Neuronal stem cell (in vitro differentiated cells): Measurements from ENCODE around the gene CXCR6.

Experiments used
- DNase-seq: peaks from one replicate; pipeline ENCODE4 v3.0.0-alpha.2; 2013; ENCODE audit warnings: low spot score
- H2AFZ ChIP-seq: one replicate; pipeline ENCODE4 v1.6.1; 2013; ENCODE audit warnings: mild to moderate bottlenecking, low read length, inconsistent platforms
- H2AK5ac ChIP-seq: 2 replicates; pipeline ENCODE4 v1.6.1; 2013; ENCODE audit warnings: low read depth, mild to moderate bottlenecking, inconsistent platforms, low read length, moderate library complexity, mixed read lengths
- H2BK120ac ChIP-seq: 2 replicates; pipeline ENCODE4 v1.6.1; 2013; ENCODE audit warnings: low read depth, mild to moderate bottlenecking, inconsistent platforms, low read length, moderate library complexity, mixed read lengths
- H2BK12ac ChIP-seq: one replicate; pipeline ENCODE4 v1.6.1; 2013; ENCODE audit warnings: low read length, inconsistent platforms
- H2BK15ac ChIP-seq: 2 replicates; pipeline ENCODE4 v1.6.1; 2013; ENCODE audit warnings: mild to moderate bottlenecking, low read length, inconsistent platforms, mixed read lengths
- H2BK5ac ChIP-seq: one replicate; pipeline ENCODE4 v1.6.1; 2013; ENCODE audit warnings: inconsistent platforms, mild to moderate bottlenecking, low read length, moderate library complexity
- H3K14ac ChIP-seq: one replicate; pipeline ENCODE4 v1.6.1; 2013; ENCODE audit warnings: low read length, inconsistent platforms
- H3K18ac ChIP-seq: 2 replicates; pipeline ENCODE4 v1.6.1; 2013; ENCODE audit warnings: low read length, inconsistent platforms
- H3K23ac ChIP-seq: 2 replicates; pipeline ENCODE4 v1.6.1; 2013; ENCODE audit warnings: low read depth, mild to moderate bottlenecking, mixed read lengths, low read length, inconsistent platforms; ENCODE audit not compliant: poor library complexity
- H3K27ac ChIP-seq: replicated peaks from 3 replicates; pipeline ENCODE4 v1.5.1; 2013; ENCODE audit warnings: low read length, inconsistent platforms
- H3K27me3 ChIP-seq, 3 experiments: 2 replicates each; pipeline ENCODE4 v1.6.1; 2013; ENCODE audit warnings: low read length in 3 of 3, mild to moderate bottlenecking in 2 of 3, inconsistent platforms in 1 of 3, low read depth in 1 of 3, mixed read lengths in 1 of 3, moderate library complexity in 1 of 3; ENCODE audit not compliant: control insufficient read depth in 3 of 3, insufficient read depth in 3 of 3
- H3K36me3 ChIP-seq, 2 donors: replicated peaks in 1 of 2; 2 replicates each; pipeline ENCODE4 v1.6.1; 2013; ENCODE audit warnings: low read length in 2 of 2; ENCODE audit not compliant: control insufficient read depth in 2 of 2, insufficient read depth in 2 of 2
- H3K4ac ChIP-seq: 2 replicates; pipeline ENCODE4 v1.6.1; 2013; ENCODE audit warnings: inconsistent platforms, mild to moderate bottlenecking, low read length, moderate library complexity
- H3K4me1 ChIP-seq, 2 donors: 1 replicate in 1 of 2; 2 replicates in 1 of 2; pipeline ENCODE4 v1.6.1; 2013; ENCODE audit warnings: low read length in 2 of 2, low read depth in 1 of 2; ENCODE audit not compliant: control insufficient read depth in 2 of 2, insufficient read depth in 1 of 2
- H3K4me2 ChIP-seq: one replicate; pipeline ENCODE4 v1.6.1; 2013; ENCODE audit warnings: mild to moderate bottlenecking, low read length, inconsistent platforms; ENCODE audit not compliant: insufficient read depth, poor library complexity, severe bottlenecking
- H3K4me3 ChIP-seq, 2 donors: 2 replicates each; pipeline ENCODE4 v1.5.1; 2013; ENCODE audit warnings: low read length in 2 of 2, mild to moderate bottlenecking in 2 of 2, inconsistent platforms in 1 of 2, moderate library complexity in 1 of 2
- H3K79me1 ChIP-seq: one replicate; pipeline ENCODE4 v1.6.1; 2013; ENCODE audit warnings: low read depth, mild to moderate bottlenecking, inconsistent platforms, low read length, moderate library complexity
- H3K9ac ChIP-seq: one replicate; pipeline ENCODE4 v1.6.1; 2013; ENCODE audit warnings: mild to moderate bottlenecking, low read depth, low read length, inconsistent platforms; ENCODE audit not compliant: poor library complexity
- H3K9me3 ChIP-seq, 2 donors: replicated peaks in 1 of 2; 2 replicates each; pipeline versions ENCODE3 to v1.6.1; 2013; ENCODE audit warnings: low read length in 2 of 2, mild to moderate bottlenecking in 2 of 2, inconsistent platforms in 1 of 2, low read depth in 1 of 2, mixed read lengths in 1 of 2, moderate library complexity in 1 of 2; ENCODE audit not compliant: control insufficient read depth in 2 of 2, insufficient read depth in 1 of 2
- H4K8ac ChIP-seq: one replicate; pipeline ENCODE4 v1.6.1; 2013; ENCODE audit warnings: low read depth, mild to moderate bottlenecking, inconsistent platforms, low read length, moderate library complexity
- H4K91ac ChIP-seq: one replicate; pipeline ENCODE4 v1.6.1; 2013; ENCODE audit warnings: low read length, low read depth, mild to moderate bottlenecking, inconsistent platforms; ENCODE audit not compliant: poor library complexity
- WGBS, 2 donors: extraction: QIAGEN DNeasy Blood & Tissue Kit; methylation state at CpG; one replicate each; pipeline ENCODE4 v1.1.7; 2013; ENCODE audit warnings: missing lambda C conversion rate in 2 of 2, mixed read lengths in 1 of 2; ENCODE audit not compliant: insufficient read length in 2 of 2, insufficient replicate concordance in 1 of 2; ENCODE audit errors: extremely low coverage in 2 of 2; 5-methylcytosine and 5-hydroxymethylcytosine counted together

CXCR6 gene

GRCh38 chr3:45978006-45978761 lies 34.9 kb downstream of the CXCR6 start:
- H4K91ac ChIP-seq = no peak overlapping the region
- no peak overlapping the region for H2BK15ac ChIP-seq
- no peaks in the 10 kb centered on the region for H3K27me3 ChIP-seq
- no peak overlapping the region for H3K4ac ChIP-seq
- H3K36me3 ChIP-seq = peaks cover 18 to 90% of the 10 kb centered on the region in 2 donors
- no peak overlapping the region for H3K14ac ChIP-seq
- H2BK5ac ChIP-seq = no peak overlapping the region
- H4K8ac ChIP-seq = no peak overlapping the region
- no peak overlapping the region for H2AK5ac ChIP-seq
- DNase-seq = no peak
- H3K79me1 ChIP-seq = no peaks in the 10 kb centered on the region
- no peak overlapping the region for H3K9ac ChIP-seq
- no peak overlapping the region for H3K23ac ChIP-seq
- H2BK12ac ChIP-seq = no peak overlapping the region
- H3K4me1 ChIP-seq = no peaks in the 10 kb centered on the region
- no peak overlapping the region for H3K18ac ChIP-seq
- H3K4me2 ChIP-seq = no peak overlapping the region
- no peak overlapping the region for H3K4me3 ChIP-seq
- H3K9me3 ChIP-seq = no peaks in the 10 kb centered on the region
- WGBS, 2 donors = no CpG with 5 or more reads among the region's 5 CpGs
- H3K27ac ChIP-seq = no peak overlapping the region
- H2AFZ ChIP-seq = no peak overlapping the region
- no peak overlapping the region for H2BK120ac ChIP-seq

- H3K36me3 ChIP-seq = peaks cover 27 to 92% of the 10 kb centered on the region in 2 donors
- no peak overlapping the region for H3K4me3 ChIP-seq
- no peaks in the 10 kb centered on the region for H3K27me3 ChIP-seq
- H2BK12ac ChIP-seq = no peak overlapping the region
- H3K79me1 ChIP-seq = no peaks in the 10 kb centered on the region
- no CpG with 5 or more reads among the region's 4 CpGs for WGBS, 2 donors
- no peak overlapping the region for H2BK120ac ChIP-seq
- no peaks in the 10 kb centered on the region for H3K9me3 ChIP-seq
- no peak for DNase-seq
- no peak overlapping the region for H2BK15ac ChIP-seq
- H3K4me2 ChIP-seq = no peak overlapping the region
- H3K18ac ChIP-seq = no peak overlapping the region
- no peak overlapping the region for H2AK5ac ChIP-seq
- H3K9ac ChIP-seq = no peak overlapping the region
- no peak overlapping the region for H4K91ac ChIP-seq
- no peak overlapping the region for H3K23ac ChIP-seq
- H4K8ac ChIP-seq = no peak overlapping the region
- H2BK5ac ChIP-seq = no peak overlapping the region
- H3K4me1 ChIP-seq = no peaks in the 10 kb centered on the region
- H3K27ac ChIP-seq = no peak overlapping the region
- H3K14ac ChIP-seq = no peak overlapping the region
- H2AFZ ChIP-seq = no peak overlapping the region
- H3K4ac ChIP-seq = no peak overlapping the region
Observed at GRCh38 chr3:45979378-45979777, 36.1 kb downstream of the CXCR6 start.

GRCh38 chr3:45980229-45980813 lies 37.1 kb downstream of the CXCR6 start:
- Histone ChIP-seq H3K4me3 (no peak overlapping the region), H3K18ac (no peak overlapping the region), H2BK5ac (no peak overlapping the region), H3K9ac (no peak overlapping the region), H3K4me2 (no peak overlapping the region), H3K4me1 (no peaks in the 10 kb centered on the region), H3K4ac (no peak overlapping the region), H3K23ac (no peak overlapping the region), H2BK120ac (no peak overlapping the region), H2BK12ac (no peak overlapping the region), H3K14ac (no peak overlapping the region), H4K8ac (no peak overlapping the region), H3K36me3 (peaks cover 27 to 92% of the 10 kb centered on the region in 2 donors), H2AK5ac (no peak overlapping the region), H3K27me3 (no peaks in the 10 kb centered on the region), H4K91ac (no peak overlapping the region), H3K79me1 (no peaks in the 10 kb centered on the region), H2BK15ac (no peak overlapping the region), H2AFZ (no peak overlapping the region), H3K9me3 (no peaks in the 10 kb centered on the region), H3K27ac (no peak overlapping the region)
- DNase-seq = no peak
- WGBS, 2 donors = 100% methylated on average over 1 of the region's 7 CpGs; no CpG with 5 or more reads in 1 of the 2 donors

GRCh38 chr3:45980819-45981218 lies 37.6 kb downstream of the CXCR6 start:
- Histone ChIP-seq H2BK5ac (no peak overlapping the region), H3K23ac (no peak overlapping the region), H3K27ac (no peak overlapping the region), H2BK120ac (no peak overlapping the region), H2BK15ac (no peak overlapping the region), H2AFZ (no peak overlapping the region), H2BK12ac (no peak overlapping the region), H3K36me3 (peaks cover 24 to 89% of the 10 kb centered on the region in 2 donors), H3K4me1 (no peaks in the 10 kb centered on the region), H3K79me1 (no peaks in the 10 kb centered on the region), H3K9me3 (no peaks in the 10 kb centered on the region), H3K9ac (no peak overlapping the region), H3K14ac (no peak overlapping the region), H3K4me2 (no peak overlapping the region), H3K4ac (no peak overlapping the region), H2AK5ac (no peak overlapping the region), H3K18ac (no peak overlapping the region), H4K91ac (no peak overlapping the region), H4K8ac (no peak overlapping the region), H3K4me3 (no peak overlapping the region), H3K27me3 (no peaks in the 10 kb centered on the region)
- no CpG with 5 or more reads among the region's 2 CpGs for WGBS, 2 donors
- DNase-seq = no peak
